ENCODE measurements around the gene GRM4. TPM values are rescaled to one million over a fixed set of nuclear protein-coding genes. Genes with fewer than 3 reads are reported as not detected.
A peak's percentile ranks its signal among the peaks of the same experiment; 100 is the strongest.

The GRM4 gene
- polyA plus RNA-seq, 1 experiment: 0.06 TPM

DNA sequence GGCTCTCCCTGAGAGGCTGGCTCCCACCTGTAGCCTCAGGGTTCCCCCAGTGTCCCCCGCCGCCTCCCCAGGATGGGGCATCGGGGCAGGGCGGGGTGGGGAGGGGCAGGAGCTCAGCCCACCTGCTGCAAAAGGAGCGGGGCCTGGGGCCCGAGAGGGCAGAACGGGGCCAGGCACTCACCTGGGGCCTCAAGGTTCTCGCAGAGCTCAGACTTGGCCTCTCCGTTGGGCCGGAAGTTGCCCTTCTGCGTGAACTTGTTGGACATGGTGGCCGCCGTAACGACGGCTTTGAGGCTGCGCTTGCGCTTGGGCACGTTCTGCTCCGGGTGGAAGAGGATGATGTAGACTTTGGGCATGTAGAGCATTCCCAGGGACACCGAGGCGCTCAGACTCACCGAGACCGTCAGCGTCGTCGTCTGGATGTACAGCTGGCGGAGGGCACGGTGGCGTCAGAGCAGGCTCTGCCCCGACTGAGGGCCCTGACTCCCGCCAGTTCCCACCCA lies 117.9 kb downstream of the GRM4 start:
- H3K36me3 ChIP-seq (ENCODE audit: control insufficient read depth, insufficient read depth, low read length): no peaks in the 10 kb centered on the region
- TF ChIP-seq CTCF (IDR thresholded peaks at IDR 0.05; ENCODE audit: insufficient read depth, low read depth, low read length): no peak
- ChIA-PET POLR2A (no interaction called here), CTCF (interaction anchor here (0.6 to 10.0 kb wide), 50 partner anchors 9 to 443 kb away, joined by 3 to 184 read pairs (median 4); partner anchors contain the start of genes IP6K3 and UQCC2)
- H3K27me3 ChIP-seq (ENCODE audit: control insufficient read depth, insufficient read depth, low read length): peaks cover 2% of the 10 kb centered on the region; the same call in 1 of the 2 replicates
- DNase-seq (ENCODE audit: low read depth): no peak
- H3K4me3 ChIP-seq (ENCODE audit: low read depth, low read length): no peak overlapping the region

- no peak for DNase-seq (ENCODE audit: low read depth)
- TF ChIP-seq CTCF (IDR thresholded peaks at IDR 0.05; ENCODE audit: insufficient read depth, low read depth, low read length): peak; percentile 94
- ChIA-PET CTCF (interaction anchor here (0.6 to 10.0 kb wide), 57 partner anchors 10 to 442 kb away, joined by 3 to 184 read pairs (median 4); partner anchors contain the start of genes IP6K3 and UQCC2), POLR2A (no interaction called here)
- Histone ChIP-seq H3K4me3 (ENCODE audit: low read depth, low read length) (no peak overlapping the region), H3K27me3 (ENCODE audit: control insufficient read depth, insufficient read depth, low read length) (peaks cover 2% of the 10 kb centered on the region; the same call in 1 of the 2 replicates), H3K36me3 (ENCODE audit: control insufficient read depth, insufficient read depth, low read length) (no peaks in the 10 kb centered on the region)
These were observed 118.4 kb downstream of the GRM4 start for GRCh38 chr6:34027445-34027936.

DNA sequence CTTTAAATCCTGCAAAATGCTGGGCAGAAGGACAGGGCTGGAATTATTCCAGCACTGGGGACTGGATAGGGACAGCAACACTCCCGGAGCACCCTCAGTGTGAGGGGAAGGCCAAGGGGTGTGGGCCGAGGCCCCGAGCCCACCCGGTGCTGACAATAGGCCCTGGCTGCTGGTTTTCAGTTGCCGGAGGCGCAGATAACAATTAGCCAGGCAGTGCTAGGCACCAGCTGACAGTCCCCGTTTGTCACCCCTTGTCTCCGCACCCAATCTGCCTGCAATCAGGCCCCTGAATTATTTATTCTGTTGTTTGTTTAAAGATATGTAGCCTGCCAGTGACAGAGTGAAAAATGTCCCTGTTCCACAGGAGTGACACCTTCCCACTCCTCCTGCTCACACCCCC lies 120.0 kb downstream of the GRM4 start:
- POLR2A ChIA-PET: no interaction called here
- Histone ChIP-seq H3K27me3 (ENCODE audit: control insufficient read depth, insufficient read depth, low read length) (peaks cover 3% of the 10 kb centered on the region; the same call in 1 of the 2 replicates), H3K4me3 (ENCODE audit: low read depth, low read length) (no peak overlapping the region), H3K36me3 (ENCODE audit: control insufficient read depth, insufficient read depth, low read length) (no peaks in the 10 kb centered on the region)
- no peak for DNase-seq (ENCODE audit: low read depth)
- TF ChIP-seq CTCF (IDR thresholded peaks at IDR 0.05; ENCODE audit: insufficient read depth, low read depth, low read length): no peak
- CTCF ChIA-PET: interaction anchor here (0.5 to 10.0 kb wide), 9 partner anchors 11 to 314 kb away, joined by 3 to 184 read pairs (median 7); partner anchors contain the start of gene UQCC2

GRCh38 chr6:34025112-34025807 lies 120.6 kb downstream of the GRM4 start:
- no peak for DNase-seq (ENCODE audit: low read depth)
- Histone ChIP-seq H3K36me3 (ENCODE audit: control insufficient read depth, insufficient read depth, low read length) (no peaks in the 10 kb centered on the region), H3K27me3 (ENCODE audit: control insufficient read depth, insufficient read depth, low read length) (peaks cover 3% of the 10 kb centered on the region; the same call in 1 of the 2 replicates), H3K4me3 (ENCODE audit: low read depth, low read length) (no peak overlapping the region)
- POLR2A ChIA-PET: no interaction called here
- CTCF ChIA-PET: interaction anchor here (1.0 to 10.0 kb wide), 13 partner anchors 8 to 439 kb away, joined by 3 to 184 read pairs (median 4); no protein-coding TSS in a partner anchor
- no peak for TF ChIP-seq CTCF (IDR thresholded peaks at IDR 0.05; ENCODE audit: insufficient read depth, low read depth, low read length)

DNA sequence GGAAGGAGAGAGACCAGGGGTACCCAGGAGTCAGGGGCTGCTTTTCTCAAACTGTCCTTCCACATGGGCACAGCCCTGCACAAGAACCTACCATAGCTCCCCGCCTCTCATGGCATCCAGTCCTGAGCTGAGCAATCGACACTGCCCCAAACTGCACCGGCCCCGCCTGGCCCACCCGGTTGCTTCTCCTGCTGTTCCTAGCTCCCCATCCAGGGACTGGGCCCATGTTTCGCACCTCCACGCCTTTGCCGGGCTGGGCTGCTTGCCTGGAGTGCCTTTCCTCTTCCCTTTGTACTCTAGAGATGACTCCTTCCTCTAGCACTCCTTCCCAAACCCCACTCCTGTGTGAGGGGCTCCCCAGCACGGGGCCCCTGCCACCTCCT lies 123.0 kb downstream of the GRM4 start:
- TF ChIP-seq CTCF (IDR thresholded peaks at IDR 0.05; ENCODE audit: insufficient read depth, low read depth, low read length): no peak
- ChIA-PET POLR2A (no interaction called here), CTCF (interaction anchor here (10.0 kb wide), 1 partner anchor 253 kb away, joined by 184 read pairs; no protein-coding TSS in a partner anchor)
- no peaks in the 10 kb centered on the region for H3K36me3 ChIP-seq (ENCODE audit: control insufficient read depth, insufficient read depth, low read length)
- H3K27me3 ChIP-seq (ENCODE audit: control insufficient read depth, insufficient read depth, low read length): peaks cover 3% of the 10 kb centered on the region; the same call in 1 of the 2 replicates
- DNase-seq (ENCODE audit: low read depth): no peak
- H3K4me3 ChIP-seq (ENCODE audit: low read depth, low read length): no peak overlapping the region

Measured in BJ (cell line).